SK-N-SH (cell line): ENCODE measurements around the gene SLPI.

Source experiments
- CHD2 ChIP-seq: fragments of 150-350 bp; IDR thresholded peaks from 2 replicates; pipeline ENCODE4 v1.6.1; 2018; ENCODE audit warnings: low read length; ENCODE audit not compliant: partially characterized antibody
- FOXM1 ChIP-seq: IDR thresholded peaks from 2 replicates; pipeline ENCODE4 v1.4.0; 2012; ENCODE audit warnings: low read depth, mild to moderate bottlenecking
- JUND ChIP-seq: IDR thresholded peaks from 2 replicates; pipeline ENCODE4 v1.4.0; 2012
- NRF1 ChIP-seq: IDR thresholded peaks from 2 replicates; pipeline ENCODE4 v1.6.1; 2012; ENCODE audit warnings: low read depth, mild to moderate bottlenecking, low read length
- REST ChIP-seq: IDR thresholded peaks from 2 replicates; pipeline ENCODE4 v1.6.1; 2012; ENCODE audit warnings: mild to moderate bottlenecking, low read depth, low read length, moderate library complexity
- RXRA ChIP-seq: IDR thresholded peaks from 2 replicates; pipeline ENCODE4 v1.4.0; 2012; ENCODE audit warnings: low read depth, mild to moderate bottlenecking, borderline replicate concordance
- SMC3 ChIP-seq: IDR thresholded peaks from 2 replicates; pipeline ENCODE4 v1.6.1; 2012; ENCODE audit warnings: low read depth, low read length, improper control_type of control experiment
- TEAD4 ChIP-seq: IDR thresholded peaks from 2 replicates; pipeline ENCODE4 v1.4.0; 2012; ENCODE audit warnings: mild to moderate bottlenecking, borderline replicate concordance; ENCODE audit not compliant: insufficient read depth
- TF ChIP-seq, protein P1 (sequence below): fragments of 200-600 bp; sonication (generic); IDR thresholded peaks from 2 replicates; pipeline ENCODE4 v1.6.1; 2017; ENCODE audit warnings: antibody characterized with exemption, mild to moderate bottlenecking, moderate library complexity

GRCh38 chr20:45297786-45298497 is 43.6 kb upstream of the SLPI start:
- TF ChIP-seq JUND (no peak), REST (no peak), TEAD4 (no peak), FOXM1 (no peak), SMC3 (no peak), RXRA (no peak), CHD2 (no peak), NRF1 (no peak)
- TF ChIP-seq, protein P1, sequence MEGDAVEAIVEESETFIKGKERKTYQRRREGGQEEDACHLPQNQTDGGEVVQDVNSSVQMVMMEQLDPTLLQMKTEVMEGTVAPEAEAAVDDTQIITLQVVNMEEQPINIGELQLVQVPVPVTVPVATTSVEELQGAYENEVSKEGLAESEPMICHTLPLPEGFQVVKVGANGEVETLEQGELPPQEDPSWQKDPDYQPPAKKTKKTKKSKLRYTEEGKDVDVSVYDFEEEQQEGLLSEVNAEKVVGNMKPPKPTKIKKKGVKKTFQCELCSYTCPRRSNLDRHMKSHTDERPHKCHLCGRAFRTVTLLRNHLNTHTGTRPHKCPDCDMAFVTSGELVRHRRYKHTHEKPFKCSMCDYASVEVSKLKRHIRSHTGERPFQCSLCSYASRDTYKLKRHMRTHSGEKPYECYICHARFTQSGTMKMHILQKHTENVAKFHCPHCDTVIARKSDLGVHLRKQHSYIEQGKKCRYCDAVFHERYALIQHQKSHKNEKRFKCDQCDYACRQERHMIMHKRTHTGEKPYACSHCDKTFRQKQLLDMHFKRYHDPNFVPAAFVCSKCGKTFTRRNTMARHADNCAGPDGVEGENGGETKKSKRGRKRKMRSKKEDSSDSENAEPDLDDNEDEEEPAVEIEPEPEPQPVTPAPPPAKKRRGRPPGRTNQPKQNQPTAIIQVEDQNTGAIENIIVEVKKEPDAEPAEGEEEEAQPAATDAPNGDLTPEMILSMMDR: no peak
